ENCODE results near the gene KIF4A.
"Not testable (repeated sequence)": the region's sequence is repeated elsewhere in the genome, so short reads cannot be mapped to it uniquely, and the experiment has no call there.

GRCh38 chrX:70243601-70244000, 46.3 kb upstream of the KIF4A start:
- TF ChIP-seq CTCF (IDR thresholded peaks at IDR 0.05 in 2 of 3, conservative IDR thresholded peaks at IDR 0.05 in 1 of 3; ENCODE audit: borderline replicate concordance in 1 of 3, insufficient read depth in 1 of 3, low read depth in 2 of 3, low read length in 2 of 3); EGR1 (IDR thresholded peaks at IDR 0.05; ENCODE audit: low read depth): not testable (repeated sequence)

Measured in HCT116 (cell line).